ENCODE results near the gene TSPAN18. TPM values are rescaled to one million over a fixed set of nuclear protein-coding genes. Genes with fewer than 3 reads are reported as not detected.
A peak's percentile ranks its signal among the peaks of the same experiment; 100 is the strongest.

The TSPAN18 gene
- total RNA-seq, 4 donors from 2014 or later = 6.7 to 13.1 (median 7.9) TPM

- WGBS, 2 donors = 45 to 49% methylated on average over 11 of the region's 11 CpGs
- DNase-seq (ENCODE audit: low spot score in 2 of 2) = no peak
- Histone ChIP-seq H3K4me3 (no peak overlapping the region), H3K27ac (no peak overlapping the region), H3K4me1 (peaks cover 0 to 80% (median 20%) of the 10 kb centered on the region in 4 donors), H3K36me3 (no peaks in the 10 kb centered on the region), H3K9me3 (no peaks in the 10 kb centered on the region), H3K27me3 (peaks cover 0 to 7% of the 10 kb centered on the region in 2 donors)
- TF ChIP-seq CTCF (IDR thresholded peaks at IDR 0.05) (no peak), EP300 (IDR thresholded peaks at IDR 0.05) (no peak), POLR2A (IDR thresholded peaks at IDR 0.05) (no peak)
Observed at GRCh38 chr11:44945666-44946065, 218.9 kb downstream of the TSPAN18 start.

- TF ChIP-seq CTCF (IDR thresholded peaks at IDR 0.05) (no peak), POLR2A (IDR thresholded peaks at IDR 0.05) (no peak), EP300 (IDR thresholded peaks at IDR 0.05) (no peak)
- Histone ChIP-seq H3K27me3 (peaks cover 0 to 7% of the 10 kb centered on the region in 2 donors), H3K27ac (no peak overlapping the region), H3K4me3 (no peak overlapping the region), H3K36me3 (no peaks in the 10 kb centered on the region), H3K4me1 (peaks cover 0 to 80% (median 20%) of the 10 kb centered on the region in 4 donors), H3K9me3 (no peaks in the 10 kb centered on the region)
- peak; percentile 49 to 57 for DNase-seq (ENCODE audit: low spot score in 2 of 2)
- WGBS, 2 donors = 70 to 78% methylated on average over 7 to 10 of the region's 12 CpGs
Observed at GRCh38 chr11:44946263-44946662, 219.5 kb downstream of the TSPAN18 start.

GRCh38 chr11:44947114-44947513, 220.4 kb downstream of the TSPAN18 start:
- Histone ChIP-seq H3K4me3 (no peak overlapping the region), H3K36me3 (no peaks in the 10 kb centered on the region), H3K27me3 (peaks cover 0 to 7% of the 10 kb centered on the region in 2 donors), H3K27ac (peak overlapping the region in 3 of 4 donors; percentile 54 to 59 (median 55)), H3K4me1 (peaks cover 0 to 75% (median 20%) of the 10 kb centered on the region in 4 donors), H3K9me3 (no peaks in the 10 kb centered on the region)
- no peak for DNase-seq (ENCODE audit: low spot score in 2 of 2)
- 37 to 42% methylated on average over 7 to 9 of the region's 9 CpGs for WGBS, 2 donors
- TF ChIP-seq CTCF (IDR thresholded peaks at IDR 0.05) = no peak
- TF ChIP-seq EP300 (IDR thresholded peaks at IDR 0.05) = no peak
- TF ChIP-seq POLR2A (IDR thresholded peaks at IDR 0.05) = no peak

- Histone ChIP-seq H3K4me3 (no peak overlapping the region), H3K9me3 (no peaks in the 10 kb centered on the region), H3K27me3 (peaks cover 0 to 7% of the 10 kb centered on the region in 2 donors), H3K27ac (no peak overlapping the region), H3K4me1 (peaks cover 0 to 67% (median 16%) of the 10 kb centered on the region in 4 donors), H3K36me3 (no peaks in the 10 kb centered on the region)
- TF ChIP-seq CTCF (IDR thresholded peaks at IDR 0.05) (no peak), EP300 (IDR thresholded peaks at IDR 0.05) (no peak)
- DNase-seq (ENCODE audit: low spot score in 2 of 2) = no peak
- WGBS, 2 donors = 93 to 95% methylated on average over 3 of the region's 3 CpGs
Observed at GRCh38 chr11:44948155-44948554, 221.4 kb downstream of the TSPAN18 start.

- DNase-seq (ENCODE audit: low spot score in 2 of 2) = no peak
- Histone ChIP-seq H3K9me3 (no peaks in the 10 kb centered on the region), H3K36me3 (no peaks in the 10 kb centered on the region), H3K4me3 (peak overlapping the region; percentile 64 to 95 (median 70)), H3K27me3 (peaks cover 0 to 7% of the 10 kb centered on the region in 2 donors), H3K4me1 (peaks cover 0 to 59% (median 9%) of the 10 kb centered on the region in 4 donors), H3K27ac (peak overlapping the region in 3 of 4 donors; percentile 73 to 82 (median 79))
- TF ChIP-seq CTCF (IDR thresholded peaks at IDR 0.05) (peak; percentile 27 to 41 (median 30)), POLR2A (IDR thresholded peaks at IDR 0.05) (peak in 1 of 2 donors; percentile 22), EP300 (IDR thresholded peaks at IDR 0.05) (no peak)
- WGBS, 2 donors = 5 to 9% methylated on average over 27 to 32 of the region's 57 CpGs
Observed at GRCh38 chr11:44949160-44950030, 222.6 kb downstream of the TSPAN18 start.

Measured in tibial nerve (tissue), 4 donors.